HG03060 (cell line): ENCODE data around the gene SNX9.
"Not testable (repeated sequence)": the region's sequence is repeated elsewhere in the genome, so short reads cannot be mapped to it uniquely, and the experiment has no call there.

Source experiments
- ATAC-seq: cut with Tn5 transposase; IDR thresholded peaks from one replicate; pipeline ENCODE4 v1.9.1; 2021; ENCODE audit warnings: low read depth, moderate number of reproducible peaks; ENCODE audit not compliant: unreplicated experiment

The SNX9 gene

DNA sequence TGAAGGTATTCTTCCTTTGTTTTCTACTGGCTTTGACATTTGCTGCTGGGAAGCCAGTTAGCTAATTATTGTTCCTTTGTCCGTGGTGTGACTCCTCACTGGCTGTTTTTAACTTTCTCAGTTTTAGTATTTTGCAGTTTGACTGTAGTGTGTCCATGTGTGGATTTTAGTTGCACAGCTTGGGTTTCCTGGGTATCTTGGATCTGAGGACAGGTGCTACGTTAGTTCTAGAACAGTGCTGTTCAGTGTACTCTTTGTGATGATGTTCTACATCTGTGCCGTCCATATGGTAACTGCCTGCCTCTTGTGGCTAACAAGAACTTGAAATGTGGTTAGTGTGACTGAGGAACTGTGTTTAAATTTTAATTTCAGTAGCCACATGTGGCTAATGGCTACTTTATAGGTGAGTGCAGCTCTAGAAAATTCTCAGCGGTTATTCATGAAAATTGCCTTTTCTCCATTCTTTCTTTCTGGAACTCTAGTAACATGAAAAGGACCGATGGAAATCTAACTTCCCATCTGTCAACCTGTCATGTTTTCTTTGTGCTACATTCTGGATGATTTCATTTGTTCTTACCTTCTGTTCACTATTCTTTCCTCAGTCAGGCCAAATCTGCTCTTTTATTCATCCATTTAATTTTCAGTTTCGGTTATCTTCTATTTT is 7.4 kb downstream of the SNX9 start:
- ATAC-seq, result peak; percentile 93

DNA sequence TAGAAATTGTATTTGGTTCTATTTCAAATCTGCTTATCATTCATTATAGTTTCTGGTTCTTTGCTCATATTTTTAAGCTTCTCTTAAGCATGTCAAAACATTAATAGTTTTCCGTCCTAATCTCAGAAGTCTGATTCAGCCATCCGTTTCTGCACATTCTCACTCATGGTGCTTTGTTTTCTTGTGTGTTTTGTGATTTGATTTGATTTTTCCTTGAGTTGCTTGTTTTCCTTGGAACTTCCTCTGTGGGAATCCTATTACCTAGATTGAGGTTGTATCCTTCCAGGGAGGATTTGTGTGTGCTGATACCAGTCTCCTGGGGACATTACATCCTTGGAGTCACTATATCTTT is 7.9 kb downstream of the SNX9 start:
- no peak for ATAC-seq

DNA sequence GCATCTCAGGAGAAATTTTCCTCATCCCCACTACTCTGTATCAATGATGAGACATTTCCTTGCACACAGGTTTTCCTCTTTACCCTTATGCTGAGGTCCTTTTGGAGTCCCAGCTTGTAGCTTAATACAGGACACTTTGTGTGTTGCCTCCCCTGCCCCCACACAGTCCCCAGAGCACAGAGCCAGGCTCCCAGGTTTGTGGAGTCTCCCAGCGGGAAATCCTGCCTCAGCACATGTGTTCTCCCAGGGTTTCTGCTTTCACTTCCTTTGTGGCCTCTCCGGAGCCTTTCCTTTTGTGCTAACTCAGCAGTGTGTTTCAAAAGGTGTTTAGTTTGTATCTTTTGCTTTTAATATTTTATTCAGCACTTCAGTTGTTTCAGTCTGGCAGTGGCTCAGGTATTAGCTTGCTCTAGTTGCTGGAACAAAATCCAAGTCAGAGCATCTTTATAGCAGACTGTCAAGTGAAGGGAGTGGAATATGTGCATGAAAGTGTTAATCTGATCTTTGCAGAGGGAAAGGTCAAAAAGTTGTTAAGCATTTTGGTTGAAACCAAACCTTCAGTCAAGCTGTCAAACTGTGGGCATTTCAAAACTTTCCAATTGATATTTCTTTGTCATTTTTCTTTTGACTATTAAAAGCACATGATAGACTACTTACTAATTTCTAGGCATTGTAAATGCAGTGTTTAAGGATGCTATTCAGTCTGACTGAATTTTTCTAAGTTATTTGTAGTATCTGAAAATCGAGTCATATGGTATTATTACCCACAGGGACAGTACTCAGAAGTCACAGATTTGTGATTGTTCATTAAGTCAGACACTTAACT is 8.6 kb downstream of the SNX9 start:
- ATAC-seq, result no peak

DNA sequence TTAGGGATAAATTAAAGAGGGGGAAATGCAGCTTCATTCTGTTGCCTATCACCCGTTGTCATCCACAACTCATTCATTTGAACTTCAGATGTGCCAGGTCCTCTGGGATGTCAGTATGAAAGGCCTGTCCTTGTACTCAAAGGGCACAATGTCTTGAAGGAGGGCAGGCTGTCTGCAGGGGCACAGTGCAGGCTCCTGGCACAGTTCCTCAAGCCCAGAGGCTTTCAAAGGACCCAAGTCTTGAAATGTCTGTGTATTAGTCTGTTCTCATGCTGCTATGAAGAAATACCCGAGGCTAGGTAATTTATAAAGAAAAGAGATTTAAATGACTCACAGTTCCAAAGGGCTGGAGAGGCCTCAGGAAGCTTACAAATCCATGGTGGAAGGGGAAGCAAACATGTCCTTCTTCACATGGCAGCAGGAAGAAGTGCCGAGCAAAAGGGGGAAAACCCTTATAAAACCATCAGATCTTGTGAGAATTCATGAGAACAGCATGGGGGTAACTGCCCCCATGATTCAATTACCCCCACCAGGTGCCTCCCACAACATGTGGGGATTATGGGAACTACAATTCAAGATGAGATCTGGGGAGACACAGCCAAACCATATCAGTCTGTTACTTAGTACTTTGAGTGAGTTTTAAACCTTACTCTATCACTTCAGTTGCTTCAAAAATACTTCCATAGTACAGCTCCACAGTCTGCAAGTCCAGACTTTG is 9.4 kb downstream of the SNX9 start:
- ATAC-seq, result no peak

DNA sequence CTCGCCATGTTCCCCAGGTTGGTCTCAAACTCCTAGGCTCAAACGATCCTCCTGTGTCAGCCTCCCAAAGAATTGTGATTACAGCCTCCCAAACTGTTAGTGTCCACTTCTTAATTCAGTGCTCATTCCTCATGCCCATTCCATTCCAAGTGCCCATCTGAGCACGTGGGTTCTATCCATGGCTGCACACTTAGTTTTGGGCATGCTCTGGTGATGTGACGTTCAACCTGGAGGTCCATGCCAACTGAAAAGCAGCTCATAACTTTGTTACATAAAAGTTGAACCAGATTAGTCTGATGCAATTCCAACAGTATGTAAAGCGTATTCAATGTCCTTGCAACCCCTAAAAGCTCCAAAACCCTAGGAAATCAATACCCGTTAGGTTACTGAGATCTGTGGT is 11.5 kb downstream of the SNX9 start:
- ATAC-seq, result no peak

DNA sequence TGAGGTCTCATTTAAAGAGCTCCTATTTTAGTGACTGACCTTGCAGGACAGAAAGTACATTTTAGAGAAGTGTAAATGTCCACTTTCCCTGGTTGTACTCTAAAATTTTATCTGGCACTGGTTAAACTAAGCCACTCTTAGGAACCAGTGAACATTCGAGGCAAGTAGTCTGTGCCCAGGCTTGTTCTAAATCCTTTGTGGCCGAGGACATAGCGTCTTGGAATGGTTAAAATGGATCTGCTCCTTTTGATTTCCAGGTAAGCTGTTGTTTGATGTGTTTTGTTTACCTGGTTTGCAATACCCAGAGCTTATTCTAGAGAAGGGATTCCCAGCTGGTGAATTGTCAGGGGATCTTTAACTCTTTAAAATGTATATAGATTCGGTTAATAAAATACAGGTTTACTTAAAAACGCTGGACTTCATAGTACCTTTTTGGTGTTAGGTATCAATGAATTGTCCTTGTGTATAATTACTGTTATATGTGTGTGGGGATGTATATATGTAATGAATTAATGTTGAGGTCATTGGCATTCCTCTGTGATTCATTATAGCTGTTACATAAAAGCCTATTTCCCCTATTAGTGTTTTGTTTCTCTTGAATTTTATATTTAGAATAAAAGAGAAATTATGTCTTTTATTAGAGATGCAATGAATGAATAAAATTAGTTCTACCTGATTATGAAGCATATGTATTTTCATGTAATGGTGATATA is 15.8 kb downstream of the SNX9 start:
- ATAC-seq, result no peak

DNA sequence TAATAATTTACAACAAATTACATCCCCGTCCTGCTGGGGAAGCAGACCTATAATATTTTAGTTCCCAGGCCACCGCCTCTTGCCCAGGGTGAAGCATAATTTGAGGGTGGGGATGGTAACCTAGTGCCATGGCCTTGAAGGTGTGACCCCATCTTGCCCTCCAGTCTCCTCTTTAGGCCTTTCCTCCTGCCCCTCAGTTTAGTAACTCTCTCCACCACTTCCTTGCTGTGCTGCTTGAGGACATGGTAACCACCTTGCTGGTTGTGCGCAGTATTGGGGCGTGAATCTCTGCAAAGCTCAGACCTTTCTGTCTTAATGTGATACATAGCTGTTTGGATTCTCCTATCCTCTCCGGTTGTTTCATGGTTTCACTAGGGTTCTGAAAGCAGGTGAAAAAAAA is 16.6 kb downstream of the SNX9 start:
- no peak for ATAC-seq

DNA sequence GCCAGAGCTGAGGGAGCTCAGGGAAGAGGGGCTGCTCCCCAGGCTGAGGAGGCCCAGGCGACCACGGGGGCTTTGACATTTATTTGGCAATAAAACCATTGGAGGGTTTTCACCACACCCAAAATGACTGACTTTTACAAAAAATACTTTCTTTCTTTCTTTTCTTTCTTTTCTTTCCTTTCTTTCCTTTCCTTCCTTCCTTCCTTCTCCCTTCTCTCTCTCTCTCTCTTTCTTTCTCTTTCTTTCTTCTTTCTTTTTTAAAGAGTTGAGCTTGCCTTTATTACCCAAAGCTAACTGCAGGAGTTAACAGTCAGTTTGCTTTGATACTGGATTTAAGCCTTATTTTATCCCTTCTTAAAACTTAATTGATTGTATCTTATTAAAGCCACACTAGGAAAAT is 17.2 kb downstream of the SNX9 start:
- ATAC-seq, result no peak

DNA sequence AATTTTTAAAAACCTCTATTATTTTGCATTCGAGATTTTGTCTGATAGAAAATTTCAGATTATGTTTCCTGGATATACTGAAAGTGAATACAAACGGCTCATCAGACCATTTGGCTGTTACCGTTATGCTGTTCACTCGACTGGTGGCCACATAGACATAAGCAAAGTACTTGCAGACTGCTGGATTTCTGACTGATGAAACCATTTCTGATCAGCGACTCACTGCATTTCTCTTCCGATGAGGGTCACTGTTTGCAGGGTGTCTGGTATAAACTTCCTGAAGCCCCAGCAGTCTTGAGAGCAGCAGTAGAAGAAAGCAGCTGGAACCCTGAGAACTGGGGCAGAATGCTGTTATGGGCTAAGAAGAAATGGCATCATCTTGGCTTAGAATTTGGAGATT is 17.7 kb downstream of the SNX9 start:
- ATAC-seq, result no peak

DNA sequence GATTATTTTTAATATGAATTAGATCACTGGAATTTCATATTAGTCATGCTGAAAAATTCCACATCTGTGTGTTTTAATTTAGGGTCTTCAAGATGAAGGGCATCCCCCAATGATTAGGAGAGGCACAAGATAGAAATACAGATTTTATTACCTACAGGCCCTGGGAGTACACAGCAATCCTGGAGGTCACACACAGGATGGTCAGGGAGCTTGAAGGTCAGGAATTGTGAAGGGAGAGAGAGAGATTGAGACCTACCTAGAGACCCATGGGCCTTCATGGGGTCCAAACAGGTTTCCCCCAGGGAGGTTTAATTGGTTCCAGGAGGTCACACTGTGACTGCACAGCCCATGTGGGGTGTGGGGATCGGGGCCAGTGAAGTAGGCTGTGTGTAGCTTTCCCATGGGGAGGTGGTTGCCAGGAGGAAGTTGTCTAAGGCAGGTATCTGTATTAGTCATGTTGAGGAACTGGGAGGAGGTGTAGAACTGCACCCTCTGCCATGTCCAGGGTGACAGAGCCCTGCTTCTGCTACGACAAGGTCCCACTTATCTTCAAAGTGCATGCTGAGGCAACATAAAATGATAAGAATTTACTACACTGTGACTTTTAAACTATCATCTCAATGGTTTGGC is 18.3 kb downstream of the SNX9 start:
- ATAC-seq, result peak; percentile 86

DNA sequence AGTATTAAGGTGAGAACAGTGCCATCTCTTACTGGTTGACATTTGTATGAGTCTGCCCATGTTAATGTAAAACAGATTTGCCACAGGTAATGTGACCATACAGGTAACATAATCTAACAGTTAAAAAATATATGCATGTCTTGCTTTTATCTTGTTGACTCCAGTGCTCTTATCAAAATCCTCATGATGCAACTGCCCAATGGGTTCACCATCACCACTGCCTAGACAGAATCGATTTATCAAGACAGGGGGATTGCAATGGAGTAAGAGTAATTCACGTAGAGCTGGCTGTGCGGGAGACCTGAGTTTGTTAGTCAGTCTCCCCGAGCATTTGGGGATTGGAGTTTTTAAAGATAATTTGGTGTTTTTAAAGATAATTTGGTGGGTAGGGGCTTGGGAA is 19.2 kb downstream of the SNX9 start:
- no peak for ATAC-seq

DNA sequence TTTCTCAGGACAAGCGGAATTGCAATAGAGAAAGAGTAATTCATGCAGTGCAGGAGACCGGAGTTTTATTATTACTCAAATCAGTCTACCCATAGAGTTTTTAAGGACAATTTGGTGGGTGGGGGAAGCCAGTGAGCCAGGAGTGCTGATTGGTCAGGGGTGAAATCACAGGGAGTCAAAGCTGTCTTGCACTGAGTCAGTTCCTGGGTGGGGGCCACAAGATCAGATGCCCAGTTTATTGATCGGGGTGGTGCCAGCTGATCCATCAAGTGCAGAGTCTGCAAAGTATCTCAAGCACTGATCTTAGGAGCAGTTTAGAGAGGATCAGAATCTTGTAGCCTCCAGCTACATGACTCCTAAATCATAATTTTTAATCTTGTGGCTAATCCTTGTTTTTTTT is 21.1 kb downstream of the SNX9 start:
- not testable (repeated sequence) for ATAC-seq

DNA sequence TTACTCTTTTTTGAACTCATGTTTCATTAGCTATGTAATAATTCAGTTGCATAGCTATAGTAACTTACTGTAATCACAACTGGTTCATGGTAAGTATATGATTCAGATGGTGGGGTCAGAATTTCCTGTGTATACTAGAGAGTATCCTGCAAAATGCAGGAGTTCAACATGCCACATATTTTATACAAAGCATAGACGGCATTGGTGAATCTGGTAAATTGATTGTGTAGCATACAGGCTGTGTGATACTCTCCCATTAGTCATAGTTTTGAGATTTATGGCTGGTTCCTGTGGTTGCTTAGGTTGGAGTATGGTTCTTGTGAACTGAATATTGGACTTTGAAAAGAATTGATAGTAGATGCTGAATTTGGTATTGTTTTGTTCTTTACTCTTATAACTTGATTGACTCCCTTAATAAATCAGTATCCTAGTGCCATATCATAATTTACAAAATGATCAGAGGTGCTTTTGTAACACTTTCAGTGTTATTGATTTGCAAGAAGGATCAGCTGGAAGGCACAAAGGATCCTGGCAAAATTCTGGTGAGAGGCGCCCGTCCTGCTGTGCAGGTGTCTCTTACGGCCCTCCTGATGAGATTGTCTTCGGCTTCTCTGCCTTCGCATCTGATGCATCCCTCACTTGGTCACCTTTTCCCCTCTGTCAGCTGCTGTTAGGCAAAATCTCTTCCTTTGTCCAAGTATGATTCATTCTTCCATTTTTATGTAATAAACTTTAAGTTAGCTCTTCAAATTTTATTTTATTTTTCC is 22.6 kb downstream of the SNX9 start:
- ATAC-seq, result no peak

DNA sequence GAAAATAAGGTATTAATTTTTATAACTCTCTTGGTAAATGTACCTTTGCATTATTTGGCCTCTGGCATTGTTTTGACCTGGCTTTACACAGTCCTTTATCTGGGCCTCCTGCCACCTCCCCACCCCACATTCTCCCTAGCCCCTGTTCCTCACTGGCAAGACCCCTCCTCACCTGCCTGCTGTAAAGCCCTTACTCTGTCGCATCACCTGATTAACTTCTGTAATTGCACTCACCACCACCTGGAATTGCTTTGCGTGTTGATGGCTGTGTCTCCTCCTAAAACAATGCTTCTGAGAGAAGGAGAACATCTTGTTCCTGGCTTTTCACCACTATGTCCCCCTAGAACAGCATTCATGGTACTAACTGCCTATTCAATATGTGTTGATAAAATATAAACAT is 24.8 kb downstream of the SNX9 start:
- ATAC-seq, result no peak

DNA sequence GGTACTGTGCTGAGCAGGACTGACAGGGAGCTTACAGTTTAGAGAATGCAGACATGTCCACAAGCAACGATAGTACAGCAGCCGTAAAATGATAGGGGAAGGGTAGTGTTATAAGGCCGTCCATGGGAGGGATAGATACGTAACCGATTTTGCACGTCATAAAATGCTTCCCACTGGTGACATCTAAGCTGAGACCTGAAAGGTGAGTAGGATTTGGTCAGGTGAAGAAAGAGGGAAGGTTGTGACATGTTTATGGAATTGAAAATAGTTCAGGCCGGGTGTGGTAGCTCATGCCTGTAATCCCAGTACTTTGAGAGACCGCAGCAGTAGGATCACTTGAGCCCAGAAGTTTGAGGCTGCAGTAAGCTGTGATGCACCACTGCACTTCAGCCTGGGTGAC is 25.6 kb downstream of the SNX9 start:
- ATAC-seq, result no peak

DNA sequence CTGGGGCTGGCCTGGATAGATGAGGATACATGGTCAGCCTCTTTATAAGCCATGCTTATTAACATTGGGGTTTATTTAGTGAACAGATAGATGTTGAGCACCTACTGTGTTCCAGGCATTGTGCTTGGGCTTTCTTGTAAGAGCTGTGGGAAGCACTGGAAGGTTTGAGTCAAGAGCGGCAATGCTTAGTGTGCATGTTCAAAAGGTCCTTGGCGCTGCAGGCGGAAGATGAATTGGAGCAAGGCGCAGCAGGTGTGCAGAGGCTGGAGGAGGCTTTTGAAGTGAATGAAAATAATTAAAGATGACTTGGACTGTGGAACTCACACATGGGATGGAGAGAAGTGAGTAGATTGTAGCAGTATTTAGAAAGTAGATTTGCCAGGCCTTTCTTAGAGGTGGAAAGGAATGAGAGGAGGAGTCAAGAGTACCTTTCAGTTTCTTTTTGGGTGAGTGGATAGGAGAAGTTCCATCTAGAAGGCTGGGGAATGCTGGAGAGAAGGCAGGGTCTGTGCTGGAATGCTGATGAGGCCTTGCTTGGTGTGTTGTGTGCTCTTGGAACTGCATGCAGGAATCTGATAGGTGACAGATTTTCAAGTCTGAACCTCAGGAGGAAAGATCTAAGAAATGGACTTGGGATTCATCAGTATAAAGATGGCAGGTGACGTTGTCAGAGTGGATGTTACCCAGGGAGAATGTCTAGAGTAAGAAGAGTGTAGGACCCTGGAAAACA is 26.4 kb downstream of the SNX9 start:
- ATAC-seq, result no peak

DNA sequence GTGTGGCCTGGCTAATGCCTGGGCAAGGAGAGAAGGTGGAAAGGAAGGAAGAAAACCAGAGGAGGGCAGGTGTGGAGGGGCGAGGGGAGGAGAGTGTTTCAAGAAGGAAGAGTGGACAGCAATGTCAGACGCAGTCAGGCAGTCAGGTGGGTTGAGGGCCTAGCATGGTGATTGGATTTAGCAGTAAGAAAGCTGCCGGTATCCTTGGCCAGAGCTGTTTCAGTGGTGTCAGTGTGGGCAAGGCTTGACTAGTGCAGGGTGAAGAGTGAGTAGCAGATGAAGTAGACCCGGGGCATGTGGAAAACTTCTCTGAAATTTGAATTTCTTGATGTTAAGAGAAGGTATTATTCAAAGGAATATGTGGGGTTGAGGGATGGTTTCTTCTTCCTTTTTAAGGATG is 27.0 kb downstream of the SNX9 start:
- no peak for ATAC-seq

DNA sequence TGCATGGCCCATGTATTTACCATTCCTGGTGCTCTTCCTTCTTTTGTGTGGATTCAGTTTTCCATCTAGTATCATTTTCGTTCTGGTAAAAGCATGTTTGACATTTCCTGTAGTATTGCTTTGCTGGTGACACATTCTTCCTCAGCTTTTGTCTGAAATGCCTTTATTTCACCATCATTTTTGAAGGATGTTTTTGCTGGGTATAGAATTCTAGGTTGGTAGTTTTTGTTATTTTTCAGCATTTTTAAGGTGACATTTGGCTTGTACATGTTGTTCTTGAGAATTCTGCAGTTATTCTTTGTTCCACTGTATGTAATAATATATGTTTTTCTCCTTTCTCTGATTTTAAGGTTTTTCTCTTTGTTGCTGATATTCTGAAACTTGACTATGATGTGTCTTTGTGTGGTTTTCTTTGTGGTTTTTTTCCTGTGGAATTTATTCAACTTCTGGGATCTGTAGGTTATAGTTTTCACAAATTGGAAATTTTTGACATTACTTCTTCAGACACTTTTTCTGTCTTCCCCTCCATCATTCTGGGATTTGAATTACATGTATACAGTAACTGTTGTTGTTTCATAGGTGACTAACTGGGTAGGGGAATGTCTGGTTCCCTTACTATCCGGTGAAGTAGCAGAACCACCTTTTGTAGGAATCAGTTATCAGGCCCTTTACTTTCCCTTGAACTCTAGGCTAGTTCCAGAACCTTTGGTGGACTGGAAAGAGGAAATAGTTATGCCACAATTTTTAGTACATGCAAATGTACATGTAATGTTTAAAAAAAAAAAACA is 30.2 kb downstream of the SNX9 start:
- no peak for ATAC-seq
